ENCODE results near the gene GPR84. TPM values are rescaled to one million over a fixed set of nuclear protein-coding genes. Genes with fewer than 3 reads are reported as not detected.

Gene GPR84
- total RNA-seq, 2 experiments from 2014 or later, result 0.27 to 0.53 TPM

DNA sequence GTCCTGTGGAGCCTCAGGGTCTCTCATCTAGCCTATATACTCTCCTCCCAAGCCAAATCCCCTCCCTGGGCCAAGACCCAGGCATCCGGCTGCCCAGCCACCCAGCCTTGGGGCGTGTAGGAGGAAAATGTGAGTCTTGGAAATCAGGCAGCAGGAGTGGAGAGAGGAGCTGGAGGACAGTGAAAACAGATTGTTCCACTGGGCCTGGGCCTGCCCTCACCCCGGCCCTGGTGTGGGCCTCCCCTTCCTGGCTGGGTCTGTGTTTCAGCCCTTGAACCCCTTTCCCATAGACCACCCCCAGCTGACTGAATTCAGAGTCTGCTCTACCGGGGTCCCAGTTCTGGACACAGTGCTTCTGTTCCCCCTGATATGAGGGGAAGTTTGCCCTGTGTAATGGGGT, 48.1 kb upstream of the GPR84 start:
- Mint-ChIP-seq H3K27me3 (no peaks in the 10 kb centered on the region), H3K4me1 (ENCODE audit: low read depth) (peaks cover 79% of the 10 kb centered on the region), H3K4me3 (peak overlapping the region; percentile 78), H3K27ac (peak overlapping the region; percentile 95), H3K36me3 (ENCODE audit: low read depth) (peaks cover 57% of the 10 kb centered on the region), H3K9me3 (no peaks in the 10 kb centered on the region)
- H3K27me3 ChIP-seq (ENCODE audit: control insufficient read depth in 1 of 2, insufficient read depth in 2 of 2, low read length in 2 of 2), result no peaks in the 10 kb centered on the region
- DNase-seq (peak in 1 of 14 experiments; percentile 11), ATAC-seq (ENCODE audit: poor library complexity) (no peak)
- H3K4me1 ChIP-seq (ENCODE audit: insufficient read depth, low read length), result peaks cover 97% of the 10 kb centered on the region
- intact Hi-C loops (cut with DNase I, micrococcal nuclease), result loop anchor here in 1 of 2 experiments (2.0 kb wide), 1 partner anchor 14 kb away; no protein-coding TSS in a partner anchor
- peak overlapping the region; percentile 50 for H3K4me3 ChIP-seq (ENCODE audit: low read length)
- peaks cover 38% of the 10 kb centered on the region for H3K36me3 ChIP-seq (ENCODE audit: insufficient read depth, low read length)
- no peaks in the 10 kb centered on the region for H3K9me3 ChIP-seq (ENCODE audit: control insufficient read depth in 1 of 2, insufficient read depth in 1 of 2, low read length in 2 of 2)
- H3K27ac ChIP-seq (ENCODE audit: low read depth in 1 of 2, low read length in 2 of 2), result peak overlapping the region; percentile 94 to 99
- TF ChIP-seq, protein P1, sequence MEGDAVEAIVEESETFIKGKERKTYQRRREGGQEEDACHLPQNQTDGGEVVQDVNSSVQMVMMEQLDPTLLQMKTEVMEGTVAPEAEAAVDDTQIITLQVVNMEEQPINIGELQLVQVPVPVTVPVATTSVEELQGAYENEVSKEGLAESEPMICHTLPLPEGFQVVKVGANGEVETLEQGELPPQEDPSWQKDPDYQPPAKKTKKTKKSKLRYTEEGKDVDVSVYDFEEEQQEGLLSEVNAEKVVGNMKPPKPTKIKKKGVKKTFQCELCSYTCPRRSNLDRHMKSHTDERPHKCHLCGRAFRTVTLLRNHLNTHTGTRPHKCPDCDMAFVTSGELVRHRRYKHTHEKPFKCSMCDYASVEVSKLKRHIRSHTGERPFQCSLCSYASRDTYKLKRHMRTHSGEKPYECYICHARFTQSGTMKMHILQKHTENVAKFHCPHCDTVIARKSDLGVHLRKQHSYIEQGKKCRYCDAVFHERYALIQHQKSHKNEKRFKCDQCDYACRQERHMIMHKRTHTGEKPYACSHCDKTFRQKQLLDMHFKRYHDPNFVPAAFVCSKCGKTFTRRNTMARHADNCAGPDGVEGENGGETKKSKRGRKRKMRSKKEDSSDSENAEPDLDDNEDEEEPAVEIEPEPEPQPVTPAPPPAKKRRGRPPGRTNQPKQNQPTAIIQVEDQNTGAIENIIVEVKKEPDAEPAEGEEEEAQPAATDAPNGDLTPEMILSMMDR (IDR thresholded peaks at IDR 0.05), result no peak
- CTCF ChIA-PET, result interaction anchor here (2.8 to 11.8 kb wide), 2 partner anchors 10 to 27 kb away, joined by 9 to 147 read pairs; no protein-coding TSS in a partner anchor
- POLR2A ChIA-PET, result interaction anchor here (0.8 to 4.2 kb wide), 9 partner anchors 12 to 148 kb away, joined by 3 to 52 read pairs (median 5); partner anchors contain the start of genes COPZ1, HNRNPA1 and NCKAP1L

DNA sequence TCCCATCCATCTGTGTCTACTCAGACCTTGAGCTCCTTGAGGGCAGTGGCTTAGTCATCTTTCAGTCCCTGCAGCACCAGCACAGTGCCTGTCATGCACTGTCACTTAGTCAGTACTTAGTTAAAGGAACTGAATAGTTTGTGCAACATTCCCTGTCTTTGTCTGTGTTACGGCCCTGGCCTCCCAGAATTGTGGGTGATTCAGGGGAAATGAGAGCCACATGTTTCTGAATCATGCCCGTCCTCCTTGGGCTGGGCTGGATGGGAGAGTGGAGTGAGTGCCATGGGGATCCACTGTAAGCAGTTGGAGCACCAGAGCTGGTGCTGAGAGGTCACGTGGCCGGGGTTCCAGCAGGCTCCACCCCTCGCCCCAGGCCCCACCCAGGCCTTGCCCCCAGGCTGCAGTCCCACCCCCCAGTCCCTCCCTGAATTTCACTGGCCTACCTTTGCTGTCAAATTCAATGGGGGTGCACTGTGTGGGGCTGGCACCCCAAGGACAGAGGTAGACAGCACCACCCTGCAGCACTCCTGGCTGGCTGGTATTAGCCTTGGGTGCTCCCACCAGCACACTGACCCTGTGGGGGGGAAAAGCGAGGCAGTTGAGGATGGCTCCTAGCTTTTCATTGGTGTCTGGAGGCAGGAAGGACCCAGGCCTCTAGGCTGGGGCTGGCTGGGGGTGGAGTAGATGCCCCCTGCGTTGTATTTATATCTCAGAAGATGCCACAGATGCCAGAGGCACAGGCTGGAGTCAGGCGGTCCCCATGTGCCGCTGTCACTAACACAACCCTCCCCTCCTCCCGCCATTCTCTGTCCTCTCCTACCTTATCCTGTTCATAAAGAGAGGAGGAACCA, 47.3 kb upstream of the GPR84 start:
- TF ChIP-seq, protein P1 (IDR thresholded peaks at IDR 0.05), result no peak
- peaks cover 91% of the 10 kb centered on the region for H3K4me1 ChIP-seq (ENCODE audit: insufficient read depth, low read length)
- Mint-ChIP-seq H3K4me1 (ENCODE audit: low read depth) (peaks cover 79% of the 10 kb centered on the region), H3K9me3 (no peaks in the 10 kb centered on the region), H3K4me3 (peak overlapping the region; percentile 78), H3K27ac (peak overlapping the region; percentile 95), H3K36me3 (ENCODE audit: low read depth) (peaks cover 59% of the 10 kb centered on the region), H3K27me3 (no peaks in the 10 kb centered on the region)
- CTCF ChIA-PET, result interaction anchor here (0.8 to 11.8 kb wide), 3 partner anchors 10 to 32 kb away, joined by 3 to 147 read pairs (median 10); no protein-coding TSS in a partner anchor
- peaks cover 45% of the 10 kb centered on the region for H3K36me3 ChIP-seq (ENCODE audit: insufficient read depth, low read length)
- H3K9me3 ChIP-seq (ENCODE audit: control insufficient read depth in 1 of 2, insufficient read depth in 1 of 2, low read length in 2 of 2), result no peaks in the 10 kb centered on the region
- intact Hi-C loops (cut with DNase I, micrococcal nuclease), result loop anchor here in 1 of 2 experiments (2.0 kb wide), 1 partner anchor 13 kb away; no protein-coding TSS in a partner anchor
- POLR2A ChIA-PET, result interaction anchor here (0.8 to 4.2 kb wide), 4 partner anchors 11 to 131 kb away, joined by 3 to 52 read pairs (median 4); partner anchors contain the start of genes COPZ1 and HNRNPA1
- peak overlapping the region; percentile 50 for H3K4me3 ChIP-seq (ENCODE audit: low read length)
- peak overlapping the region; percentile 94 to 99 for H3K27ac ChIP-seq (ENCODE audit: low read depth in 1 of 2, low read length in 2 of 2)
- ATAC-seq (ENCODE audit: poor library complexity) (peak; percentile 46), DNase-seq (peak in 13 of 14 experiments; percentile 45 to 83 (median 68))
- no peaks in the 10 kb centered on the region for H3K27me3 ChIP-seq (ENCODE audit: control insufficient read depth in 1 of 2, insufficient read depth in 2 of 2, low read length in 2 of 2)

DNA sequence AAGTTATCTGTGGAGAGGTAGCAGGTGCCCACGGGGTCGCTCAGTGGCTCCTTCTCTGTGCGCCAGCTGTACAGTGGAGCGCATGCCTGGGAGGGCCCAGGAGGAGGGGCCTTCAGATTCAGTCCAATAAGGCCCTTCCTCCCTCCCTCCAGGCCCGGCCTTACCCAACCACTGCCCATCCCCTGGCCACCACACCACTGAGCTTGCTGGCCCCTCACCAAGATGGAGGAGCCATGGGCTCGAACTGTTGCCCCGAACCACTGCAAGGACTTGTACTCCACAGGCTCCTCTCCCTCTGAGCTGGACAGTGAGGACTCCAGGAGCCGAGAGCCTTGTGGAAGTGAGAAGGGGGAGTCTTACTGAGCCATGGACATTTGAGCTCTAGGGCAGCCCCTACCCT, 45.0 kb upstream of the GPR84 start:
- Histone ChIP-seq H3K36me3 (ENCODE audit: insufficient read depth, low read length) (peaks cover 69% of the 10 kb centered on the region), H3K27ac (ENCODE audit: low read depth in 1 of 2, low read length in 2 of 2) (peak overlapping the region; percentile 29 to 36)
- POLR2A ChIA-PET, result no interaction called here

More for the DNA sequence above, 45.0 kb upstream of the GPR84 start:
- Histone ChIP-seq H3K4me1 (ENCODE audit: insufficient read depth, low read length) (peaks cover 86% of the 10 kb centered on the region), H3K4me3 (ENCODE audit: low read length) (no peak overlapping the region), H3K9me3 (ENCODE audit: control insufficient read depth in 1 of 2, insufficient read depth in 1 of 2, low read length in 2 of 2) (no peaks in the 10 kb centered on the region), H3K27me3 (ENCODE audit: control insufficient read depth in 1 of 2, insufficient read depth in 2 of 2, low read length in 2 of 2) (no peaks in the 10 kb centered on the region)
- DNase-seq (peak in 1 of 14 experiments; percentile 21), ATAC-seq (ENCODE audit: poor library complexity) (no peak)
- H3K4me1 Mint-ChIP-seq (ENCODE audit: low read depth), result peaks cover 73% of the 10 kb centered on the region
- peaks cover 79% of the 10 kb centered on the region for H3K36me3 Mint-ChIP-seq (ENCODE audit: low read depth)
- CTCF ChIA-PET, result interaction anchor here (1.1 to 2.4 kb wide), 2 partner anchors 10 to 14 kb away, joined by 3 to 16 read pairs; no protein-coding TSS in a partner anchor
- no peak overlapping the region for H3K4me3 Mint-ChIP-seq
- H3K9me3 Mint-ChIP-seq, result no peaks in the 10 kb centered on the region
- intact Hi-C loops (cut with DNase I, micrococcal nuclease), result no loop called here
- TF ChIP-seq, protein P1 (IDR thresholded peaks at IDR 0.05), result no peak
- no peaks in the 10 kb centered on the region for H3K27me3 Mint-ChIP-seq
- peak overlapping the region; percentile 95 for H3K27ac Mint-ChIP-seq

All from CD4-positive, alpha-beta T cell (primary cell).